ENCODE results near the gene PLXNA2. TPM values are rescaled to one million over a fixed set of nuclear protein-coding genes. Genes with fewer than 3 reads are reported as not detected.
A peak's percentile ranks its signal among the peaks of the same experiment; 100 is the strongest.

PLXNA2 gene
- total and polyA plus RNA-seq, 2 donors (not counting 3 experiments of a cell fraction or from before 2014, with no cell fraction given), result 42.6 to 229 TPM

- Histone ChIP-seq H2AFZ (ENCODE audit: low read depth, low read length) (no peak overlapping the region), H3K27ac (ENCODE audit: insufficient read depth, low read depth, low read length) (no peak overlapping the region), H3K4me2 (ENCODE audit: insufficient read depth, low read length) (no peak overlapping the region), H4K20me1 (replicated peaks; ENCODE audit: control insufficient read depth, extremely low read depth, insufficient read depth, low read length) (no peaks in the 10 kb centered on the region), H3K4me3 (replicated peaks in 1 of 3; ENCODE audit: insufficient read depth in 1 of 3, low read depth in 1 of 3, low read length in 3 of 3) (no peak overlapping the region), H3K9me3 (replicated peaks; ENCODE audit: control insufficient read depth, insufficient read depth, low read length) (no peaks in the 10 kb centered on the region), H3K27me3 (ENCODE audit: control insufficient read depth in 2 of 2, insufficient read depth in 2 of 2, low read length in 2 of 2) (no peaks in the 10 kb centered on the region), H3K9ac (replicated peaks; ENCODE audit: extremely low read depth, insufficient read depth, low read length) (no peak overlapping the region), H3K79me2 (ENCODE audit: control insufficient read depth, insufficient read depth, low read length) (peaks cover 90% of the 10 kb centered on the region), H3K9me1 (replicated peaks; ENCODE audit: control insufficient read depth, extremely low read depth, insufficient read depth, low read length) (no peaks in the 10 kb centered on the region), H3K36me3 (ENCODE audit: control insufficient read depth in 2 of 2, extremely low read depth in 1 of 2, insufficient read depth in 2 of 2, low read length in 2 of 2) (peaks cover 4% of the 10 kb centered on the region in 2 experiments), H3K4me1 (ENCODE audit: control insufficient read depth, extremely low read depth, insufficient read depth, low read length) (peaks cover 50% of the 10 kb centered on the region)
- CTCF ChIA-PET, result interaction anchor here (0.6 to 4.8 kb wide), 9 partner anchors 12 to 60 kb away, joined by 3 to 52 read pairs (median 6); no protein-coding TSS in a partner anchor
- intact Hi-C loops (cut with micrococcal nuclease) (no loop called here), dilution Hi-C loops (cut with MboI; ENCODE audit: extremely low pct_ligation_motif_present, low sequenced_read_pairs) (loop anchor here (5.0 kb wide), 1 partner anchor 52 kb away; no protein-coding TSS in a partner anchor)
- no TSS peak for BruUV-seq (replicated peaks)
- FAIRE-seq, result peak; percentile 31
- no peak for DNase-seq (ENCODE audit: low read depth, low spot score)
- POLR2A ChIA-PET, result no interaction called here
- TF ChIP-seq MYC (IDR thresholded peaks at IDR 0.05; ENCODE audit: low read depth, low read length), result no peak
- TF ChIP-seq POLR2AphosphoS5 (IDR thresholded peaks at IDR 0.05; ENCODE audit: insufficient read depth, low read depth, low read length), result no peak
- TF ChIP-seq, protein P1, sequence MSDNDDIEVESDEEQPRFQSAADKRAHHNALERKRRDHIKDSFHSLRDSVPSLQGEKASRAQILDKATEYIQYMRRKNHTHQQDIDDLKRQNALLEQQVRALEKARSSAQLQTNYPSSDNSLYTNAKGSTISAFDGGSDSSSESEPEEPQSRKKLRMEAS (IDR thresholded peaks at IDR 0.05; ENCODE audit: insufficient read depth, insufficient read length), result no peak
- no peak for TF ChIP-seq JUN (IDR thresholded peaks at IDR 0.05; ENCODE audit: borderline replicate concordance, insufficient read depth, insufficient read length, low read depth)
Observed at GRCh38 chr1:208184966-208185654, 59.1 kb downstream of the PLXNA2 start.
